GM12873 (cell line): ENCODE results near the gene NT5C1A.

Experiments used
- CTCF ChIP-seq: IDR thresholded peaks from 2 replicates; pipeline ENCODE4 v1.5.1; 2012; ENCODE audit warnings: low read depth, mild to moderate bottlenecking, moderate library complexity, low read length, control low read depth; ENCODE audit not compliant: insufficient read depth; ENCODE audit errors: missing control alignments

Gene NT5C1A

GRCh38 chr1:39671793-39672550 lies at the start of gene NT5C1A:
Gene NT5C1A, minus strand, starts transcription at chr1:39672107. Its CDS starts 69 bp downstream, at chr1:39672038.
- TF ChIP-seq CTCF, result no peak

- no peak for TF ChIP-seq CTCF
Observed at GRCh38 chr1:39721664-39722063, 49.8 kb upstream of the NT5C1A start.

GRCh38 chr1:39720094-39720999 lies 48.4 kb upstream of the NT5C1A start:
- TF ChIP-seq CTCF, result peak; percentile 44

GRCh38 chr1:39717809-39718208 lies 45.9 kb upstream of the NT5C1A start:
- no peak for TF ChIP-seq CTCF

GRCh38 chr1:39713557-39713956 lies 41.6 kb upstream of the NT5C1A start:
- TF ChIP-seq CTCF, result no peak

GRCh38 chr1:39711966-39712340 lies 40.0 kb upstream of the NT5C1A start:
- no peak for TF ChIP-seq CTCF

GRCh38 chr1:39711104-39711965 lies 39.4 kb upstream of the NT5C1A start:
- no peak for TF ChIP-seq CTCF
